ENCODE results near the gene GUCY2F.

Gene GUCY2F

GRCh38 chrX:109336141-109336540, 145.7 kb downstream of the GUCY2F start:
- DNase-seq (ENCODE audit: low read depth) = no peak

- no peak for DNase-seq (ENCODE audit: low read depth)
These were observed 154.6 kb downstream of the GUCY2F start for GRCh38 chrX:109327251-109327650.
